ENCODE results near the gene MDM4.

Gene MDM4

DNA sequence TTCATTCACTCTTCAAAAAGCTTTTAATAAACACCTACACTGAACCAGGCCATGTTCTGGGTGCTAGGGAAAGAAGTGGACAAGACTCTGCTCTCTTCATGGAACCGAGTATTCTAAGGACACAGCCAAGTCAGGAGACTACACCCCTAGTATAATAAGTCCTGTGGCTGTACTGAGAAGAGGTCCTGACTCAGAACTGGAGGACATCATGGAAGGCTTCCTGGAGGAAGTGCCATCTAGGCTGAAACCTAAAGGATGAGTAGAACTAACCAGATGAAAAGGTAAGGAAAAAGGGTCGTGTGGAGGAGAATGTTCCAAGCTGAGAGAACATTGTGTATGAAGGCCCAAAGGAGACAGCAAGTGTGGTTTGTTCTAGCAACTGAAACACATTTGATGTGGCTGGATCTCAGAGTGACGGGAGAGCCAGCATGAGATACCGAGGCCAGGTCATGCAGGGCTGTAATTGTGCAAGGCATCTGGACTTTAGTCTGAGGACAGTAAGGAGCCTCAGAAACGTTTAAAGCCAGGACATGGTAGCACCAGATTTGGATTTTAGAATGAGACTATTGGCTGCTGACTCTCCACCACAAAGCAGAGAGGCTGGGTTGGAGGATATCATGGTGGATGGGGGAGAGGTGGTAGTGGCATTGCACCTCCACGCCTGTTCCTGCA is 86.8 kb downstream of the MDM4 start:
- H3K4me3 ChIP-seq (ENCODE audit: low read depth, low read length) = no peak overlapping the region

DNA sequence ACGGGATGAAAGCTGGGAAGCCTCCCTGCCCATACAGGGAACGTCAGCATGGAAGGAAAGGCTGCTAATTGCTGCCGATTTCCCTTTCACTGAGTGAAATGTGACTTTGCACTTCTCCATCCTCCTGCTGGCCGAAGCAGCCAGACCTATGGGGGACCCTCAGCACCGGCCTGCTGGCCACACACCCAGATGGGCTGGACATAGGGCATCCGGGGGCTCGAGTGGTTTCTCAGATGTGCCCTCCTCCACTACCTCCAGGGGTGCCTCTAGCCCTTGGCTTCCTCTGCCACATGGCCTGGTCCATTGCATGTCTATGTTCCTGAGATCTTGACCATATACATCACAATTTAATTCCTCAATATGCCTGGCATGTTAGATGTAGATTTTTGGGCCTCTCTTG is 89.6 kb downstream of the MDM4 start:
- H3K4me3 ChIP-seq (ENCODE audit: low read depth, low read length) = no peak overlapping the region

Data from iPS-11a (cell line).